Small intestine (tissue), 7 donors: ENCODE data around the gene OR2Y1. TPM values are rescaled to one million over a fixed set of nuclear protein-coding genes. Genes with fewer than 3 reads are reported as not detected.
"Not testable (repeated sequence)": the region's sequence is repeated elsewhere in the genome, so short reads cannot be mapped to it uniquely, and the experiment has no call there.

Source experiments
- DNase-seq, 2 donors: peaks; one replicate each; pipeline versions ENCODE4 v3.0.0 to v3.0.0-alpha.2; 2013
- FAIRE-seq: peaks from 2 replicates; lab custom pipeline; 2012; peaks lifted over from hg19 to GRCh38; lab: Jason Lieb, UNC
- H3K27ac ChIP-seq, 3 donors: one replicate each; pipeline ENCODE4 v1.5.1; 2013; ENCODE audit warnings: low read length in 2 of 3, mild to moderate bottlenecking in 2 of 3, control low read depth in 1 of 3, inconsistent platforms in 1 of 3, low read depth in 1 of 3, moderate library complexity in 1 of 3
- H3K27me3 ChIP-seq, 3 donors: one replicate each; pipeline ENCODE4 v1.6.1; 2013; ENCODE audit warnings: low read length in 3 of 3, inconsistent platforms in 1 of 3; ENCODE audit not compliant: control insufficient read depth in 3 of 3, insufficient read depth in 3 of 3
- H3K36me3 ChIP-seq, 3 donors: one replicate each; pipeline ENCODE4 v1.6.1; 2013; ENCODE audit warnings: low read length in 3 of 3, inconsistent platforms in 1 of 3, low read depth in 1 of 3, mild to moderate bottlenecking in 1 of 3, moderate library complexity in 1 of 3; ENCODE audit not compliant: control insufficient read depth in 3 of 3, insufficient read depth in 2 of 3
- H3K4me1 ChIP-seq, 3 donors: one replicate each; pipeline ENCODE4 v1.6.1; 2013; ENCODE audit warnings: low read length in 2 of 3, inconsistent platforms in 1 of 3, low read depth in 1 of 3, mild to moderate bottlenecking in 1 of 3, moderate library complexity in 1 of 3; ENCODE audit not compliant: control insufficient read depth in 3 of 3, insufficient read depth in 2 of 3
- H3K4me3 ChIP-seq, 3 donors: one replicate each; pipeline ENCODE4 v1.5.1; 2013; ENCODE audit warnings: low read length in 3 of 3, control low read depth in 1 of 3, inconsistent platforms in 1 of 3, low read depth in 1 of 3, mild to moderate bottlenecking in 1 of 3, moderate library complexity in 1 of 3
- H3K9me3 ChIP-seq, 2 donors: one replicate each; pipeline ENCODE4 v1.6.1; 2013; ENCODE audit warnings: low read depth in 1 of 2, low read length in 1 of 2; ENCODE audit not compliant: control insufficient read depth in 2 of 2, insufficient read depth in 1 of 2
- whole genome bisulfite sequencing, 3 donors: extraction: QIAGEN DNeasy Blood & Tissue Kit; methylation state at CpG; one replicate each; pipeline ENCODE4 v1.1.7; 2013; 5-methylcytosine and 5-hydroxymethylcytosine counted together
- polyA plus RNA-seq, 4 donors: library from polyadenylated mRNA; stranded (reverse) in 3 of 4; unstranded in 1 of 4; fragments of 200-250 nt in 3 of 4; fragments of 120-200 nt in 1 of 4; gene quantifications; one replicate each; pipeline versions ENCODE4 v1.2.1 to v1.2.3, GENCODE V29; 2013
- donor health status: healthy with polysubstance abuse.
- donor health status: control.
- donor health status: control.
- donor health status: Bipolar disorder and iron deficiency.
- donor health status: healthy.

OR2Y1 gene
- polyA plus RNA-seq, 4 donors, result not detected

DNA sequence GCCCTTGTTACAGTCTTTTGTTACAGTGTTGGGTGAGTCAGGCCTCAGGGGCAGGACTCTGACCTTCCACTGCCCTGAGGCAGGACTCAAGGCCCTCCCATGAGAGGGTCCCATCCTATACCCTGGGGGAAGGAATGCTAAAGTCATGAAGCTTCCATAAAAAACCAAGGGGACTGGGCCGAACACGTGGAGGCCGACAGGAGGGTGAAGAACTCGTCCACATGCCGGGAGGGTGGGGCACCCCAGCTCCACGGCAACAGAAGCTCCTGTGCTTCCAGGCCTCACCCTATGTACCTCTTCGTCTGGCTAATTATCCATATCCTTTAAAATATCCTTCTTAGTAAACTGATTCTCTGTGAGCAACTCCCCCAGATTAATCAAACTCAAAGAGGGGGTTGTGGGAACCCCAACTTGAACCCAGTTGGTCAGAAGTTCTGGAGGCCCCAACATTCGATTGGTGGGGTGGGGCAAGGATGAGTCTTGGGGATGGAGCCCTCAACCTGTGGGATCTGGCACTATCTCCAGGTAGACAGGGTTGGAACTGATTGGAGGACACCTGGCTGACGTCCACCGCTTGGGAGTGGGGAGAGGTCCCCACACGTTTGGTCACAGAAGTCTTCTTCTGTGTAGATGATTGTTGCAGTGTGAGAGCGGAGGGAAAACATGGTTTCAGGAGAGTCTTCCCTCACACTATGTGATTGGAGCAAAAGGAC is 43.6 kb upstream of the OR2Y1 start:
- Histone ChIP-seq H3K4me1 (no peaks in the 10 kb centered on the region), H3K36me3 (peaks cover 0 to 12% (median 2%) of the 10 kb centered on the region in 3 donors), H3K9me3 (no peaks in the 10 kb centered on the region), H3K27ac (no peak overlapping the region), H3K27me3 (no peaks in the 10 kb centered on the region), H3K4me3 (no peak overlapping the region)
- DNase-seq (no peak), FAIRE-seq (no peak)
- WGBS, 3 donors, result 78 to 84% (median 82%) methylated on average over 12 of the region's 12 CpGs

DNA sequence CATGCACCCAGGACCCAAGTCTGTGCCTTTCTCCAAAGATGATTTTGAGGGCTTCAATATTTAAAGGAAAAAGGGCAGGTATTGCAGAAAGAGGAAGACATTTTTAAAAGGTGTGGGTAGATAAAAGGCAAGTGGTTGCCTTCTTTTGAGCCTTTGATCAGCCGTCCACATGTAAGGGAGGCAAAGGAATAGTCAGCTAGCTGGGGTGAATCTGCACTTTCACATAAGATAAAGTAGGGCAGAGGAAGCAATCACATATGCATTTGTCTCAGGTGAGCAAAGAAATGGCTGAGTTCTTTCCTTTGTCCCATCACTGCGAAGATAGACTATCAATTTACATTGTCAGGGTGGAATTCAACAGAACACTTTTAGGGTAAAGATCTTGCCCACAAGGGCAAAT is 42.9 kb upstream of the OR2Y1 start:
- Histone ChIP-seq H3K27ac (no peak overlapping the region), H3K27me3 (no peaks in the 10 kb centered on the region), H3K9me3 (no peaks in the 10 kb centered on the region), H3K4me3 (no peak overlapping the region), H3K36me3 (peaks cover 0 to 5% (median 0%) of the 10 kb centered on the region in 3 donors), H3K4me1 (no peaks in the 10 kb centered on the region)
- FAIRE-seq (no peak), DNase-seq (no peak)
- WGBS, 3 donors, result 61 to 82% (median 78%) methylated on average over 2 of the region's 2 CpGs

DNA sequence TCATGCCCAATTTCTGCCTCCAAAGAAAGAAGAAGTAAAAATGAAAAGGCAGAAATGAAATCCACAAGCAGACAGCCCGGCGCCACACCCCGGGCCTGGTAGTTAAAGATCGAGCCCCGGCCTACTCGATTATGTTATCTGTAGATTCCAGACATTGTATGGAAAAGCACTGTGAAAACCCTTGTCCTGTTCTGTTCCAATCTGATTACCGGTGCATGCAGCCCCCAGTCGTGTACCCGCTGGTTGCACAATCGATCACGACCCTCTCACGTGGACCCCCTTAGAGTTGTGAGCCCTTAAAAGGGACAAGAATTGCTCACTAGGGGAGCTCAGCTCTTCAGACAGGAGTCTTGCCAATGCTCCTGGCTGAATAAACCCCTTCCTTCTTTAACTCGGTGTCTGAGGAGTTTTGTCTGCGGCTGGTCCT is 42.1 kb upstream of the OR2Y1 start:
- 83 to 95% (median 89%) methylated on average over 14 of the region's 14 CpGs for WGBS, 3 donors

DNA sequence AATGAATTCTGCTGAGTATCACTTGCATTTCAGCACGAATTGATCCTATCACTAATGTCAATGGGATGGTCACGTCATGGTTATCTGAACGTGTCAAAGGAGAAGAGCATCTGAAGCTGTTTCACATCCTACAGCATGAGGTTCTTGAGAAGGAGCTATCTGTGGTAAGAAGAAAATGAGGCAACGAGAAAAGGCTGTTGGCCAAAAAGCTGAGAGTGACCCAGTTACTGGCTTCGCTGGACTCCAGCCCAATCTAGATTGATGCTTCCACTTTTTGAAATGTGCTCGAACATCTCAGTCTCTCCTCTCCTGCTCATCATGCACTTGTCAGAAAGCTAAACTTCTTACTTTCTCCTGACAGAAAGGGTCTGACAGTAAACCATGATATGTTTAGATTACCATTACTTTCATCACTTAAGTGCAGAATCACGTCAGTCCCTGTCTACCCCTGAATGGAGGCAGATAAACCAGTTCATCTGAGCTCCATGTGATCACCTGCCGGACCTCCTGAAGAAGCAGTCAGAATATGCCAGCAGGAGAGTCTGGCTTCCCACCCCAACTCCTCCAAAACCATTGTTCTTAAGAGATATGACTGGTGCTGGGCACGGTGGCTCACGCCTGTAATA is 40.2 kb upstream of the OR2Y1 start:
- DNase-seq (no peak), FAIRE-seq (no peak)
- Histone ChIP-seq H3K36me3 (no peaks in the 10 kb centered on the region), H3K4me3 (no peak overlapping the region), H3K27ac (no peak overlapping the region), H3K9me3 (no peaks in the 10 kb centered on the region), H3K27me3 (no peaks in the 10 kb centered on the region), H3K4me1 (no peaks in the 10 kb centered on the region)
- WGBS, 3 donors, result 77 to 89% (median 82%) methylated on average over 10 of the region's 10 CpGs

More for the DNA sequence above, 42.1 kb upstream of the OR2Y1 start:
- not testable (repeated sequence) for FAIRE-seq, DNase-seq, H3K27me3 ChIP-seq, H3K36me3 ChIP-seq, H3K4me3 ChIP-seq, H3K9me3 ChIP-seq, H3K4me1 ChIP-seq, H3K27ac ChIP-seq

DNA sequence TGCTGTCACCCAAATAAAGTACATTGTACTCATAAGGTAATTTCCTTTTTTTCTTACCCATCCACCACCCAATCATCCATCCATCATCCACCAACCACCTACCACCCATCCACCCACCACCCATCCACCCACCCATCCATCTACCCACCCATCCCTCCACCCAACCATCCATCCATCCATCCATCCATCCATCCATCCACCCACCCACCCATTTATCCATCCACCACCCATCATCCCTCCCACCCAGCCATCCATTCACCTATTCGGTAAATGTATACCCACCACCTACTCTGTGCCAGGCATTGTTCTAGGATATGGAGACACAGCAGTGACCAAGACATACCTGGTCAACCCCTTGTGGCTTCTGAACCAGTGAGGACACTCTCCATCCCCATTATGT is 37.6 kb upstream of the OR2Y1 start:
- Histone ChIP-seq H3K27ac (no peak overlapping the region), H3K9me3 (peaks cover 0 to under 1% of the 10 kb centered on the region in 2 donors), H3K27me3 (no peaks in the 10 kb centered on the region), H3K36me3 (no peaks in the 10 kb centered on the region), H3K4me1 (no peaks in the 10 kb centered on the region), H3K4me3 (no peak overlapping the region)
- WGBS, 3 donors, result 89 to 97% (median 91%) methylated on average over 1 of the region's 1 CpG
- DNase-seq (no peak), FAIRE-seq (no peak)

DNA sequence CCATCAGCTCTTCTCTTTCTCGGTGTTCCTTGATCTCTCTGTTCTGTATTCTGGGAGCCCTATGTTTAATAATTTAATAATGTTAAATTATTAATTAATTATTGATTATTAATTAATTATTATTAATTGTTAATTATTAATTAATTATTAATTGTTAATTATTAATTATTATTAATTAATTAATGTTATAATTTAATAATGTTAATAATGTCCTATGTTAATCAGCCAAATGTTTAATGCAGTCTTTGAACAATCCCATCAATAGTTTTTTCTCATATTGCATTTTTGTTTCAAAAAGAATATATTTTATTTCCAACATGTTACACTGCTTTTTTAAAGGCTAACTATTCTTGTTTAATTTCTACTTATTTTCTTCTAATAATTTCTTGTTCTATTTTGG is 36.5 kb upstream of the OR2Y1 start:
- FAIRE-seq, result peak; percentile 71
- no peak for DNase-seq
- Histone ChIP-seq H3K4me3 (no peak overlapping the region), H3K9me3 (peaks cover 0 to 3% of the 10 kb centered on the region in 2 donors), H3K36me3 (no peaks in the 10 kb centered on the region), H3K27ac (no peak overlapping the region), H3K4me1 (no peaks in the 10 kb centered on the region), H3K27me3 (no peaks in the 10 kb centered on the region)
- WGBS, 3 donors, result 100% methylated on average over 1 of the region's 1 CpG

DNA sequence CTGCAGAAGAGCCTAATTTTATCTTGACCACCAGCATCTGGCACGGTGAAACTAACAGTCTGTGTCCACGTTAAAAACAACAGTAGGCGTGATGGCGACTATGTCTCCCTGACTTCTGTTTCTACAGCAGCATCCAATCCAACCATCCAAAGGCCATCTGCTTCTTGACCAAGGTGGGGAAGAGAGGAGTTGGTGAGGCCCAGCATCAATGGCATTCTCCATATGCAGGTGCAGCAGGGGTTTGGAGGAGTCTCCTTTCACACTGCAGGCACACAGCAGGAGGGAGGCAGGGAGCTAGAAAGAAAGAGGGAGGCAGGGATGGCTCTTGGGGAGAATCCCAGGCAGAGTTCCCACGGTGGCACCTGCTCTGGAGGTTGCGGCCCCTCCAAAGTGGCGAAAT is 35.8 kb upstream of the OR2Y1 start:
- Histone ChIP-seq H3K9me3 (peaks cover 0 to 3% of the 10 kb centered on the region in 2 donors), H3K36me3 (no peaks in the 10 kb centered on the region), H3K4me3 (no peak overlapping the region), H3K27me3 (no peaks in the 10 kb centered on the region), H3K27ac (no peak overlapping the region), H3K4me1 (no peaks in the 10 kb centered on the region)
- 86 to 92% (median 92%) methylated on average over 7 of the region's 7 CpGs for WGBS, 3 donors
- FAIRE-seq (no peak), DNase-seq (no peak)

DNA sequence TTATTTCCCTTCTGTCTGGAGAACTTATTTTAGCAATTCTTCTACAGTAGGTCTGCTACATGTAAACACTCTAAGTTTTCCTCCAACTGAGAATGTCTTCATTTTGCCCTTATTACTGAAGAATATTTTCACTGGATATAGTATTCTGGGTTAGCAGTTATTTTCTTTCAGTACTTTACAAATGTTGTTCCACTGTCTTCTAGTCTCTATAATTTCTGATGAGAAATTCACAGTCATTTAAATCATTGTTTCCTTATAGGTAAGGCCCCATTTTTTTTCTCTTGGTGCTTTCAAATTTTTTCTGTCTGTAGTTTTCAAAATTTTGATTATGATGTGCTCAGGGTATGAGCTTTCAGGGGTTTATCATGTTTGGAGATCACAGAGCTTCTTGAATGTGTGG is 32.0 kb upstream of the OR2Y1 start:
- Histone ChIP-seq H3K4me1 (no peaks in the 10 kb centered on the region), H3K27me3 (no peaks in the 10 kb centered on the region), H3K4me3 (no peak overlapping the region), H3K27ac (no peak overlapping the region), H3K36me3 (no peaks in the 10 kb centered on the region), H3K9me3 (peaks cover 0 to 3% of the 10 kb centered on the region in 2 donors)
- DNase-seq (no peak), FAIRE-seq (no peak)
